TTC549 (cell line): ENCODE measurements around the gene TRMT61A.

Experiments used
- FAIRE-seq: peaks from 2 replicates; lab custom pipeline; 2012; peaks lifted over from hg19 to GRCh38; lab: Jason Lieb, UNC

Gene TRMT61A

GRCh38 chr14:103568952-103569351 is 40.0 kb downstream of the TRMT61A start:
- FAIRE-seq, result no peak

- FAIRE-seq, result no peak
Measured at GRCh38 chr14:103569408-103569807, 40.4 kb downstream of the TRMT61A start.

- FAIRE-seq, result no peak
Measured at GRCh38 chr14:103574104-103574503, 45.1 kb downstream of the TRMT61A start.

GRCh38 chr14:103574707-103575285 is 45.8 kb downstream of the TRMT61A start:
- FAIRE-seq, result no peak

- FAIRE-seq, result peak; percentile 9
Measured at GRCh38 chr14:103576371-103577024, 47.5 kb downstream of the TRMT61A start.

- no peak for FAIRE-seq
Measured at GRCh38 chr14:103578401-103579075, 49.5 kb downstream of the TRMT61A start.

- FAIRE-seq, result no peak
Measured at GRCh38 chr14:103581206-103581605, 52.2 kb downstream of the TRMT61A start.

- FAIRE-seq, result no peak
Measured at GRCh38 chr14:103581954-103582703, 53.1 kb downstream of the TRMT61A start.

GRCh38 chr14:103584326-103584915 is 55.4 kb downstream of the TRMT61A start:
- no peak for FAIRE-seq
